Omental fat pad (tissue), 4 donors: ENCODE measurements around the gene UPK1B. TPM values are rescaled to one million over a fixed set of nuclear protein-coding genes. Genes with fewer than 3 reads are reported as not detected.

Source experiments
- ATAC-seq: fragments of 150-250 bp; one replicate; pipeline ENCODE4 v1.9.1; 2016; ENCODE audit warnings: mild to moderate bottlenecking, moderate library complexity; ENCODE audit not compliant: low FRiP score
- DNase-seq: peaks from one replicate; pipeline ENCODE4 v3.0.0-alpha.2; 2019; ENCODE audit warnings: low spot score
- total RNA-seq, 4 donors: library from RNA; depleted of rRNA; stranded (reverse); fragments of >200 nt; gene quantifications; one replicate each; pipeline ENCODE4 v1.1.0, GENCODE V29; 2016
- TF ChIP-seq, protein P1 (sequence below), 3 donors: fragments of 450-650 bp; IDR thresholded peaks; one replicate each; pipeline ENCODE4 v1.5.1; 2016 to 2017; ENCODE audit warnings: antibody characterized with exemption in 3 of 3, mild to moderate bottlenecking in 3 of 3, moderate library complexity in 2 of 3

UPK1B gene
- total RNA-seq, 4 donors from 2014 or later, result 1.1 to 49.3 (median 12.4) TPM

DNA sequence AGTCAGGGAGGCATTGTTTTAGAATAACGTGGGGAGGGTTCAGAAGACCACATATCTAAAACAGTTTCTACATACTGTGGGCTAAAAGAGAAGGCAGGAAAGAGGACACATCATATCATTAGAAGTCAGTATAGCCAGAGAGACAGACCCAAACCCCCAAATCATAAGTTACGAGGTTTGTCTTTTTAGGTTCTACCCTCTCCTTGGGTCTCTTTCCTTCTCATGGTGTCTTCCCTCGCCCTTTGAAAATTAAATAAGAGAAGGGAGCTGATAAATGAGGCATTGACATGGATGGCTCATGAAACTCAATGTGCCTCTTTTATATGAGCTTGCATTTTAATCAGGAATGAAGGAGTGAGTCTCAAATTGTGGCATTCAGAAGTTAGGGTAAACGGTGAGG, 3.4 kb downstream of the UPK1B start:
- TF ChIP-seq, protein P1, sequence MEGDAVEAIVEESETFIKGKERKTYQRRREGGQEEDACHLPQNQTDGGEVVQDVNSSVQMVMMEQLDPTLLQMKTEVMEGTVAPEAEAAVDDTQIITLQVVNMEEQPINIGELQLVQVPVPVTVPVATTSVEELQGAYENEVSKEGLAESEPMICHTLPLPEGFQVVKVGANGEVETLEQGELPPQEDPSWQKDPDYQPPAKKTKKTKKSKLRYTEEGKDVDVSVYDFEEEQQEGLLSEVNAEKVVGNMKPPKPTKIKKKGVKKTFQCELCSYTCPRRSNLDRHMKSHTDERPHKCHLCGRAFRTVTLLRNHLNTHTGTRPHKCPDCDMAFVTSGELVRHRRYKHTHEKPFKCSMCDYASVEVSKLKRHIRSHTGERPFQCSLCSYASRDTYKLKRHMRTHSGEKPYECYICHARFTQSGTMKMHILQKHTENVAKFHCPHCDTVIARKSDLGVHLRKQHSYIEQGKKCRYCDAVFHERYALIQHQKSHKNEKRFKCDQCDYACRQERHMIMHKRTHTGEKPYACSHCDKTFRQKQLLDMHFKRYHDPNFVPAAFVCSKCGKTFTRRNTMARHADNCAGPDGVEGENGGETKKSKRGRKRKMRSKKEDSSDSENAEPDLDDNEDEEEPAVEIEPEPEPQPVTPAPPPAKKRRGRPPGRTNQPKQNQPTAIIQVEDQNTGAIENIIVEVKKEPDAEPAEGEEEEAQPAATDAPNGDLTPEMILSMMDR (IDR thresholded peaks at IDR 0.05), result no peak
- no peak for ATAC-seq
- DNase-seq, result no peak

DNA sequence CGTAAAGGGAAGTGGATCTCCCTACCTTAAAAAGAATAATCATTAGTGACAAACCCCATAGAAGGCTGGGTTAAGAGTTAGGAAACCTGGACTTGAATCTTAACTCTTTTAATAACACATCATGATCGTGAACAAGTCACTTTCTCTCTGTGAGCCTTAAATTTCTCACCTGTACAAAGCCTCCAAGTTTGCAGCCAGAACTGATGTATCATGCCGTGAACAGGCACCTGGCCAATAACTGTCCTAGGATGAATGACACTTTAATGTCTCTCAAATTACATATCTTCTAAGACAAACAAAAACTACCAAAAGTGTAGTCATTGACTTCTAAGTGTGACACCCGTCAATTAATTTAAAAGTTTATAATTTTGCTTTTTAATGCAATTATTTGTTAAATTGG, 3.9 kb downstream of the UPK1B start:
- TF ChIP-seq, protein P1 (IDR thresholded peaks at IDR 0.05), result no peak
- ATAC-seq (no peak), DNase-seq (no peak)

DNA sequence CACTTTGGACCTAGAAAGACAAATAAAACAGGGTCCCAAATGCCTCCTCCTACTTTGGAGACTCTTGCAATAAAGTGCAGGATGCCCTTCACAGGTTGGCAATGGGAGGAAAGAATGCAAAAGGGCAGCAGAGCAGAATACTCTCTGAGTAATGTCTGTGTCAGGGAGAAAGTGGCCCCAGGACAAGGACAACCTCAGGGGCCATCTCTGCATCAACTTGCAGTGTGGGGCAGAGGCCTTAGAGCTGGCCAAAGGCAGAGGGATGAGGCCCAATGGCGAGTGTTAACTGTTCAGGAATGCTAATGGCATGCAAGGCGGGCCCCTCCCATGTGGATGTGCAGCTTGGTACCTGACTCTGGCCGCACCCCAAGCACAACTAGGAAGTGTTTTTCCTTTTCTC, 8.4 kb downstream of the UPK1B start:
- TF ChIP-seq, protein P1 (IDR thresholded peaks at IDR 0.05), result no peak
- no peak for DNase-seq
- ATAC-seq, result peak; percentile 59

DNA sequence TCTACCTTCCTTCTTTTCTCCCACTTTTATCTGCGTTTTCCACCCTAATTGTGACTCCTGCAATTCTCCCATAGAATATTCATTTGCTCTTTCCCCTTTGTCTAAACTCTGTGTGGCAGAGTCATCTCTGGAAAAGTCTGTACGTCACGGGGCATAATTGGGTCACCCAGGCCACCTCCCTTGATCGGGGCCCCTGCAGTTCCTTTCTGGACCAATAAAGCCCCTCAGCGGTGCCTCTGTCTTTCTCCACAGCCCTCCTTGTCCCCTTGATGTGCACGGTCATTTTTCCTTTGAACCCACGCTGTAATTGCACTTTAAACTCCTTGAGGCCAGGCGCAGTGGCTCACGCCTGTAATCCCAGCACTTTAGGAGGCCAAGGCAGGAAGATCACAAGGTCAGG, 10.7 kb downstream of the UPK1B start:
- no peak for ATAC-seq
- DNase-seq, result no peak
- TF ChIP-seq, protein P1 (IDR thresholded peaks at IDR 0.05), result no peak

DNA sequence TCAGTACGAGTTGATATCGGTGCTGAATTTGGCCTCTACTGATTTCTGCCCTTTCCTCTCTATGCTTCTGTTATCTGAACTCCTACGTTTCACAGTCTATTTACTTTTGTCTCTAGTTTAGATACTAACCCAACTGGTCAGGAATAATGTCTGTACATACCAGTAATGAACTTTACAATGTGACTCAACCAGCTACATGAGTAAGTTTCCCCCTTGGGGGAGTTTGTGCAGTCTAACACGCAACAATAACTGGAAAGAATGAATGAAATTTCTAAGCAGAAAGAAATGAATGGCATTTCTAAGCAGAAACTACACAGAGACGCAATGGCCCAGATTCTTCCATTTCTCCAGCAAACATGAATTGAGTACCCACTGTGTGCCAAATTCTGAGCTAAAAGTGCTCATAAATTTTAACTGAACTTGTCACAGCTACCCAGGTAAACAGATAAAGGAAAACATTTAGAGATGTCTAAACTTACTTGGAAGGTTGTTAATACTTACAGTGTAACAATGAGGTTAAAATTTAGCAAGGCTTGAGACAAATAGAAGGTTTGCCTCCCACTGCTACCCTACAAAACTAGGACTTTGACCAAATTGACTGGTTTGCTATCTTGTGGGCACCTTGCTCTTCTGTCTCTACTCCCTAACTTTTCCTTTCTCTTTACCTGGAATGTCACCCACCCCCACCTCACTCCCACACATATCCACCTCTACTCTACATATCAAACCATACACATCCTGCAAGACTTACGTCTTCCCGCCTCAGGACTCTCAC, 11.6 kb downstream of the UPK1B start:
- DNase-seq, result no peak

DNA sequence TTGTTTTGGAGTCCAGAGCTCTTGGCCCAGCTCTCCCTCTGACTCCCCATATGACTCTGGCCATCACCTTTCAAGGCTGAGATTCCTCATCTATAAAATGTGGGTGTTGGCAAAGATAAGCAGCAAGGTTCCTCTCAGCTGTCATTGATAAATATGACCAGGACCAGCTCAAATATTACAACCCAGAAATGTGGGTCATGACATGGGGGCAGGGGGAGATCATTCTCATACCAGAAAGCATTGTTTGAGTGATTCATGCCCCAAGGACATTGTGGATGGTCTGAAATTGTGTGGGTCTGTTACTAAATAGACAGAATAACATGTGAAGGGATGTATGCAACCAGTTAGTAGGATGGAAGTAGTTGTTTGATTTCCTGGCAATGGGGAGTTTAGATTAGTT, 13.9 kb downstream of the UPK1B start:
- ATAC-seq (no peak), DNase-seq (no peak)
- TF ChIP-seq, protein P1 (IDR thresholded peaks at IDR 0.05), result no peak

More for the DNA sequence above, 11.6 kb downstream of the UPK1B start:
- peak; percentile 69 for ATAC-seq
- TF ChIP-seq, protein P1 (IDR thresholded peaks at IDR 0.05), result no peak

DNA sequence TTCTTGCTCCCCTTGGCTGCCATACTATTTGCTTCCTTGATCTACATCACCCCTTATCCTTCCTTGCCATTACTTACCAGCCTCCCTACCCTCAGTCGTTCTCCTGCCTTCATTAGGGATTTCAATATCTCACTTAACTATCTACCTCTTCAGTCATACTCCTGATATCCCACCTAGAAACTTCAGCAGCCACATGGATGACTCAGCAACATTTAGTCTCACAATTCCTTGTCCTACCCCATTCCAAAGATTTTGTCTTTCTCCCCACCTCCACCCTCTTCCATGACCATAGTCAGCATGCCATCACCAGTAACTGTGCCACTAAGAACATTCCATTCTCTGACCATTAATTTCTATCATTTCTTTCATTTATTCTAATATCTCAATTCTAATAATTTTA, 18.4 kb downstream of the UPK1B start:
- DNase-seq (no peak), ATAC-seq (no peak)
- TF ChIP-seq, protein P1 (IDR thresholded peaks at IDR 0.05), result no peak
